Measurements from ENCODE around the gene PRICKLE2.

PRICKLE2 gene

GRCh38 chr3:64251019-64251418 is 25.8 kb upstream of the PRICKLE2 start:
- DNase-seq: no peak

- no peak for DNase-seq
These were observed 22.9 kb upstream of the PRICKLE2 start for GRCh38 chr3:64247991-64248646.

GRCh38 chr3:64244011-64244942 is 19.0 kb upstream of the PRICKLE2 start:
- DNase-seq: no peak

DNA sequence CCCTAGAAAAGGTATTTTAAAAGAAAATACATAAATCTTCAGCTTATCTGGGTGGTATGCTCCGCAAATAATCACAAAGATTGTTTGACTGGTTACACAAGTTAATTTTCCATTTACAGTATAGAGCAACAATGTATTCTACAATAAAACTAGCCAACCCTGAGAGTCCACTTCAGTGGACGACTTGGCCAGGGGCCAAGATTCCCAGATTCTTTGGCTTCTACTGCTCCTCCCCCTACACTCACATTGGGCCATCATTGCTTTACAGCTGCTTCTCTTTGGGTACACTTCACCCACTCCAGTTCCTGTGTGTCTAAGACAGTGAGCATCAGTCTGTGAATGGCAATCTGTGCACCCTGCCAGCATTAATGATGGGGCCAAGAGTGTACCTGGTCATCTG is 17.2 kb upstream of the PRICKLE2 start:
- no peak for DNase-seq

GRCh38 chr3:64240959-64241358 is 15.7 kb upstream of the PRICKLE2 start:
- DNase-seq: no peak

DNA sequence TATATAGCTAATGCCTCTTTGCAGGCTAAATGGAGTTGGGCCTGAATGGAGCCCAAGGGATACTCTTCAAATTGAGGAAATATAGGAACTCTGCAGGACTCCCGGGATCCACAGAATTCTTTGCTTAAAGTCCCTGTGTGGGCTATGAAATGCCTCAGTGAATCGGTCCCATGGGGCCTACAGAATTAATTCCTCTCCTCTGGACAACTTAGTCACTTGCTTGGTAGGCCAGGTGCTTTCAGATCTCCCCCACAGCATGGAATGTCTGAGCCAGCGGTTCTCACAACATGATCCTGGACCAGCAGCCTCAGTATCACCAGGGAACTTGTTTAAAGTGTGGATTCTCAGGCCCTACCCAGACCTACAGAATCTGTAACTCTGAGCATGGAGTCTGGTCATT is 15.1 kb upstream of the PRICKLE2 start:
- no peak for DNase-seq

DNA sequence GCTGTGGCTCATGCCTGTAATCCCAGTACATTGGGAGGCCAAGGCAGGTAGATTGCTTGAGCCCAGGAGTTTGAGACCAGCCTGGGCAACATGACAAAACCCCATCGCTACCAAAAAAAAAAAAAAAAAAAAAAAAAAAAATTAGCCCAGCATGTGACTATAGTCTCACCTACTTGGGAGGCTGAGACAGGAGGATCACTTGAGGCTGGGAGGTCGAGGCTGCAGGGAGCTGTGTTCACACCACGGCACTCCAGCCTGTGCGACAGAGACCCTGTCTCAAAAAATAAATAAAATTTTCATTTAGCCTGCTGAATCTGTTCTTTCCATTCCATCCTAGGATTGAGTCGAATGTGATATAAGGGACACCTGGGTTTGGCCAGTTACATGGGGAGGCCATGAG is 14.6 kb upstream of the PRICKLE2 start:
- no peak for DNase-seq

DNA sequence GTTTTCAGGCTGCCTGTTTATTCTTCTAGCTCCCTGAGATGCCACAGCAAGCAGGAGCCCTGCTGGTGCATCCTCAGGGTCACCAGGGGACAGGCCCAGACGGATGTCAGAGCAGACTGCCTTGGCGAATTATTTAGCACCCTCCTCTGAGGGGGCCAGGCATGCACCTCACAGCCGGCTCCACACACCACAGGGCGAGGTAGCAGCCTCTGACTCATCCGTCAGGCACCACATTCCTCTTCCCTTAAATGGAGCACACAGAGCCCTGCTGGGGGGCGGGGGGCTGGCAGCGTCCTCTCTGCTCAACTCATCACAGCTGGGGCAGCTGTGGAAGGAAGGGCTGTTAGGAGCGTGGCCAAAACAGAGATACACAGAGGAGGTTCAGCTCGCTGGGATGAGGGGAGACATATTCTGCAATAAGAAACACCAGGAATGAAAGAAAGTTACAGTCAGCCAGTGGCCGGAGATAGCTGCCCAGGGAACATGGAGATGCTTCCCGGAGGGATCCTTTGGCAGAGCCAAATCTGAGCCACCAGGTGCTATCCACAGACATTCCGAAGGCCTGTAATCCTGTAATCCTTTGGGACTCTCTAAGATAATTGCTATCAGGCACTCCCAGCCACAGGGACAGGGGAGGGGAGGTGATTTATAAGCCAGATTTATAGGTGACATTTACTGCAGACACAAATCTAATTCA is 13.9 kb upstream of the PRICKLE2 start:
- no peak for DNase-seq

GRCh38 chr3:64237083-64237482 is 11.8 kb upstream of the PRICKLE2 start:
- no peak for DNase-seq

DNA sequence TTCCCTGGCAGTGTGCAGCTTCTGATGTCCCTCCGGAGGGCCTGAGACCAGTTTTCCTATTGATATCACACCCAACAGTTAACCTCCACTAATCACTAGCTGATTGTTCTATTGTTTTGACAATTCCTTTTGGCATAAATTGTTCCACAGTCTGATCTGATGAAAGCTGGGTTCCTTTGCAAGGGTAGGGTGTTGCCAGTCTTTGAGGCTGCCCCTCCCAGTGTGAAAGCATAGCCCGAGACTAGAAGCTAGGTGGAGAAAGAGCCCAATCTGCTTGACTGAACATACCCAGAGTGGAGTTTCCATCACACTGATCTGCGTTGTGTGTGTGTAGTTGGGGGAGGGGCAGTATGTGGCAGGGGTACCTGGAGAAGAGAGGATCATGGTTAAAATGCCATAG is 10.3 kb upstream of the PRICKLE2 start:
- DNase-seq: no peak

GRCh38 chr3:64234571-64234970 is 9.3 kb upstream of the PRICKLE2 start:
- DNase-seq: no peak

DNA sequence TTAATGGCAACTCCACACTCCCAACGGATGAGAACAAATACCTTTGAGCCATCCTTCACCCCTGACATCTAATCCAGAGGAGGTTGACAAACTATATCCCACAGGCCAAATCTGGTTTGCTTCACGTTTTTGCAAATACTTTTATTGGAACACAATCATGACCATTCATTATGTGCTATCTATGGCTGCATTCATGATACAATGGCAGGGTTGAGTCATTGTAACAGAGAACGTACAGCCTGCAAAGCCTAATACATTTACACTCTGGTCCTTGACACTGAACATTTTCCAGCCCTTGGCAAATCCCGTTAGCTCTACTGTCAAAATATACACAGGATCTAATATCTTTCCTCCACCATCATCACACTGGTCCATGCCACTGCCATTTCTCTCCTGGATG is 7.6 kb upstream of the PRICKLE2 start:
- no peak for DNase-seq

- DNase-seq: no peak
These were observed 4.6 kb upstream of the PRICKLE2 start for GRCh38 chr3:64229903-64230302.

GRCh38 chr3:64228110-64228509 is 2.8 kb upstream of the PRICKLE2 start:
- no peak for DNase-seq

DNA sequence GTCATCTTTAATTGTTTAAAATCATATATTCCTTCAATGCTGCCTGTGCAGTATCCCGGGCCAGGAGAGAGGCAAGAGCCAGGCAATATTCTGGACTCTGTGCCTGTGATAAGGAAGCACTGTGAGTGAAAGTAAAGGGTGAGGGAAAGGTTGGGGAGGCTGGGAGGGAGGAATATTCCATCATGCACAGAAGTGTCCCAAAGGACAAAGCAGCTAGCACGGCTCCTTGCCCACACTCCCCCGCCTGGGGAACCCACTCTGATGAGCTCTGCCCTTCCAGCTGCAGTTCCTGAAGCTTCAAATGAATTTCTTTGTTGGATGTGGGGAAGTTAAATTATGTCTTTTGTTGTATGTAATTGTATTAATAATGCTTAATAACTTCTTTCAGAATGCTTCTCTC is 1.5 kb upstream of the PRICKLE2 start:
- DNase-seq: no peak

DNA sequence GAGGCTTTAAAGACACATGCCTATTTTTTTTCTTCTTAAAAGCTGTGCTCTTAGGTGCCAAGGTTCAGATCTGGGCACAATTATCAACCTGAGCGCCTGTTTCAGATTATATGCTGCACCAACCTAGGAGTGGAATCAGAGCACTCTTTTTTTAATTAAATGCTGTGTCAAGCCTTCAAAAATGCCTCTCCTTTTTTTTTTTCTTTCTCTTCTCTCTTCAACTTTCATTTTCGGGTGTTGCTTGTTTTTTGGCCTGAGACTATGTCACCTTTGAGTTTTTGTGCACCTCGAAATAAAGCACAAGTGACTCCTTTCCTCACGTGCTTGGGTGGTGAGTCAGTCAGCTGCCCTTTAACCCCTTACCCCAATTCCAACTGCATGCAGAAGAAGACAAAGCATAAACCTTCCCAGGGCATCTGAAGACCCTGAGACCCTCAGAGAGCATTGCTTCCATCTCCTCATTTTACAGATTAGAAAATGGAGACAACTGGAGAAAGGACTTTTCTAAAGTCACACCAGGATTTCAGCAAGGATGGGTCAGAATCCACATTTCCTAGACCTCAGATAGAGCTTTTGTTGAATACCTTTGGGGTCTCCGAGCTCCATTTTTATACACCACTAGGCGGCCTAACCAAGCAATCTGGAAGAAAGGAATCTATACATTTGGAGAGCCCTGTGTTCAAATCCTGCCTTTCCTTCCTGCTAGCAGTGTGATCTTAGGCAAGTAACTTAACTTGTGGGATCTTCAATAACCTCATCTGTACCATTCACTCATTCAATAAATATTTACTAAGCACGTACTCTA is 631 bp upstream of the PRICKLE2 start:
- DNase-seq: no peak

GRCh38 chr3:64223791-64224745 is 1.2 kb downstream of the PRICKLE2 start:
- no peak for DNase-seq

- no peak for DNase-seq
These were observed 2.7 kb downstream of the PRICKLE2 start for GRCh38 chr3:64222501-64223111.

DNA sequence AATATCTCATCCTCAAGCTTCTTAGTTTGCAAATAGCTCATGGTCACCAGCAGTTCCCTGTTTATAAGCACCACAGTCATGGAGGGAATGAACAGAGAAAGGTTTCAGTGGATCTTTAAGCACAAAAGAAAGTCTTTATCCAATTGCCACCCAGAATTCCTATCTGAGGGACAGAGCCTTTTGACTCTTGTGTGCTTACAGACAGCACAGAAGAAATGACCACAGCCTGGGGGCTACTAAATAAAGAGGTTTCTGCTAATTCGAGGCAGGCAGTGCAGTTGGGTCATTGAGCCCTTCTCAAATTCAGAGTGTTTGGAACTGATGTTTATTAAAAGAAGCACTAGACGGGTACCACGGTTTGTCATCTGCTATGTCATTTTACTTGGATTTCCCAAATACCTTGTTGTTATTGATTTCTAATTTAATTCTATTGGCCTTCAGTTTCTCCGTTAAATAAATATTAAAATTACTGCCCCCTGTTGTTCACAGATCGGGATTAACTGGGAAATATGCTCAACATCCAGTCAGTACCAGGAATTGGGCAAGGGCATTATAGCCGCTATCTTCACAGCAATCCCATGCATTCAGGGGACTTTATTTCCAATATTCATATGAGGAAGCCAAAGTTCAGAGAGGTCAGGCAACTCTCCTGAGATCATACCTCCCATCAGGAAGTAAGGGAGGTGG is 3.6 kb downstream of the PRICKLE2 start:
- DNase-seq: no peak

DNA sequence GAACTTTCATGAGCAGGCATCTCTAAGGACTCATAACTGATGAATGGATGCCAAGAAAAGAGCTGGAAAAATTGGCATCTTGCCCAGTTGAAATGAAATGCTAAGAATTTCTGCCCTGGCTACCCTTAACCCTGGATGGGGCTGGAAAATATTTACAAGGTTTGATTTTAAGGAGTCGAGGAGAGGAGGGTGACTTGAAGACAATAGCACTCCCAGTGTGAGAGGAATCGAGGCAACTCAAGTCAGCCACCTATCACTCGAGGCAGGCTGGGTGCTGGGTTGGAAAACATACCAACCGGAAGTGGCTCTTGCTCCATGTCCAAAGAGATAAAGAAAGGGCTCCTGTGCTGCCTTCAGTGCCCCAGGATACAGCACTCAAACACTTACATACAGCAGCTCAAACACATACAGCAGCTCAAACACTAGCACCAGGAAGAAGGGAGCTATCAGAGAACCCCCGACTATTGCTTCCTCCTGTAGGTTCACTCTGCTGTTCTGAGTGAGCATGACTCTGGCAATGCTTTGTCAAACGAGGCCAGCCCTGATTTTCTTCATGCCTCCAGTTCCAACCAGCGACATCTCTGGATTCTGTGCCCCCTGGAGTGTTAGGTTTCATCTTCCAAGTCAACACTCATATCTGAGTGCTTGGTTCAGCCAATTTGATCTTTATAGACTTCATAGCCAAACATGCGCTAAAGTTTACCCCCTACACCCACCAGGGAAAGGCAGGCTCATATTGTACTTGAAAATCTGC is 4.9 kb downstream of the PRICKLE2 start:
- DNase-seq: no peak
